GM12878 (cell line): ENCODE results near the gene ABCC3. TPM values are rescaled to one million over a fixed set of nuclear protein-coding genes. Genes with fewer than 3 reads are reported as not detected.

Experiments used
- ATAC-seq: fragments of 200-7000 bp; cut with Tn5 transposase; 3 replicates; pipeline ENCODE4 v1.9.1; 2020; ENCODE audit warnings: mild to moderate bottlenecking, moderate library complexity
- BruUV-seq: library from RNA; stranded (reverse); fragments of 400-500 nt; replicated peaks from 2 replicates; lab custom pipeline; 2021; lab: Mats Ljungman, UMichigan
- CTCF ChIA-PET: fragments of 300-600 bp; sonication (Branson Sonifier 250); formaldehyde crosslinking; extraction: SDS; loops from one replicate; lab custom pipeline; 2021; ENCODE audit warnings: inconsistent platforms; lab: Yijun Ruan, JAX
- POLR2A ChIA-PET: fragments of 350-600 bp; formaldehyde crosslinking; extraction: SDS; loops from one replicate; lab custom pipeline; 2021; ENCODE audit warnings: inconsistent platforms; lab: Charles Lee
- RAD21 ChIA-PET: fragments of 300-600 bp; sonication (Branson Sonifier 250); formaldehyde crosslinking; loops from one replicate; lab custom pipeline; 2023; ENCODE audit warnings: antibody characterized with exemption; ENCODE audit not compliant: unreplicated experiment; lab: Charles Lee
- SMC1A ChIA-PET: fragments of 300-600 bp; sonication (Branson Sonifier 250); formaldehyde crosslinking; loops from one replicate; lab custom pipeline; 2023; ENCODE audit not compliant: unreplicated experiment, uncharacterized antibody; lab: Charles Lee
- DNase-seq: peaks from one replicate; pipeline ENCODE4 v3.0.0-alpha.2; 2011; ENCODE audit warnings: low read depth, low spot score
- FAIRE-seq: peaks from 3 replicates; lab custom pipeline; 2011; peaks lifted over from hg19 to GRCh38; lab: Jason Lieb, UNC
- H2AFZ ChIP-seq: 2 replicates; pipeline ENCODE4 v1.6.0; 2011; ENCODE audit warnings: low read depth, low read length, control low read depth; ENCODE audit not compliant: control insufficient read depth
- H3K27ac ChIP-seq: 2 replicates; pipeline ENCODE4 v1.5.1; 2011; ENCODE audit warnings: control low read depth; ENCODE audit not compliant: control insufficient read depth, insufficient read depth
- H3K27me3 ChIP-seq, 2 experiments: replicated peaks in 1 of 2; 2 replicates each; pipeline versions ENCODE4 v1.6.0 to v1.6.1; 2011; ENCODE audit warnings: low read length in 1 of 2; ENCODE audit not compliant: control insufficient read depth in 2 of 2, insufficient read depth in 2 of 2
- H3K36me3 ChIP-seq, 2 experiments: 2 replicates each; pipeline ENCODE4 v1.5.1; 2011; ENCODE audit warnings: low read length in 1 of 2; ENCODE audit not compliant: control insufficient read depth in 2 of 2, insufficient read depth in 2 of 2
- H3K4me1 ChIP-seq: 2 replicates; pipeline ENCODE4 v1.6.1; 2011; ENCODE audit warnings: mild to moderate bottlenecking, low read length, moderate library complexity, mixed read lengths; ENCODE audit not compliant: control insufficient read depth, insufficient read depth
- H3K4me2 ChIP-seq: 2 replicates; pipeline ENCODE4 v1.6.0; 2011; ENCODE audit warnings: control low read depth; ENCODE audit not compliant: control insufficient read depth, insufficient read depth
- H3K4me3 ChIP-seq: fragments of 200-600 bp; sonication (generic); 2 replicates; pipeline ENCODE4 v1.5.1; 2016
- H3K79me2 ChIP-seq: 2 replicates; pipeline ENCODE4 v1.6.0; 2011; ENCODE audit warnings: low read length; ENCODE audit not compliant: control insufficient read depth, insufficient read depth
- H3K9ac ChIP-seq: 2 replicates; pipeline ENCODE4 v1.8.0; 2011; ENCODE audit warnings: low read length, control low read depth, mixed read lengths; ENCODE audit not compliant: control insufficient read depth, insufficient read depth
- H3K9me3 ChIP-seq: replicated peaks from 3 replicates; pipeline ENCODE4 v1.5.1; 2011; ENCODE audit warnings: mild to moderate bottlenecking, low read length; ENCODE audit not compliant: control insufficient read depth, insufficient read depth
- H4K20me1 ChIP-seq: 2 replicates; pipeline ENCODE4 v1.6.0; 2011; ENCODE audit not compliant: control insufficient read depth, insufficient read depth
- ATF2 ChIP-seq: IDR thresholded peaks from 2 replicates; pipeline ENCODE4 v1.6.1; 2012; ENCODE audit warnings: low read length, inconsistent platforms
- ATF3 ChIP-seq: IDR thresholded peaks from 2 replicates; pipeline ENCODE4 v1.6.1; 2011; ENCODE audit warnings: low read depth, mild to moderate bottlenecking, low read length, moderate library complexity, borderline replicate concordance; ENCODE audit errors: extremely low read depth
- CBX3 ChIP-seq: fragments of 200-600 bp; sonication (generic); IDR thresholded peaks from 2 replicates; pipeline ENCODE4 v1.6.1; 2016; ENCODE audit warnings: low read depth, borderline replicate concordance
- CHD1 ChIP-seq: IDR thresholded peaks from 2 replicates; pipeline ENCODE4 v1.6.1; 2012; ENCODE audit warnings: low read depth, low read length, improper control_type of control experiment
- EGR1 ChIP-seq, 2 experiments: IDR thresholded peaks; 1 replicate in 1 of 2; 2 replicates in 1 of 2; pipeline ENCODE4 v1.6.1; 2011 to 2012; ENCODE audit warnings: low read depth in 2 of 2, low read length in 2 of 2, borderline replicate concordance in 1 of 2, mild to moderate bottlenecking in 1 of 2, moderate library complexity in 1 of 2
- KLF5 ChIP-seq: fragments of 450-650 bp; IDR thresholded peaks from 2 replicates; pipeline ENCODE4 v1.6.1; 2014; ENCODE audit warnings: mild to moderate bottlenecking; ENCODE audit not compliant: partially characterized antibody
- MEF2B ChIP-seq: fragments of 450-650 bp; IDR thresholded peaks from 2 replicates; pipeline ENCODE4 v1.6.1; 2018; ENCODE audit warnings: mild to moderate bottlenecking, moderate library complexity; ENCODE audit not compliant: partially characterized antibody, poor library complexity, severe bottlenecking
- MXI1 ChIP-seq: fragments of 150-350 bp; IDR thresholded peaks from 2 replicates; pipeline ENCODE4 v1.6.1; 2011; ENCODE audit warnings: low read depth, mild to moderate bottlenecking, inconsistent platforms, low read length, improper control_type of control experiment
- NFXL1 ChIP-seq: fragments of 450-650 bp; IDR thresholded peaks from 2 replicates; pipeline ENCODE4 v1.6.1; 2017; ENCODE audit warnings: antibody characterized with exemption, mild to moderate bottlenecking, borderline replicate concordance
- PAX5 ChIP-seq: IDR thresholded peaks from 2 replicates; pipeline ENCODE4 v1.6.1; 2011; ENCODE audit warnings: low read depth, low read length, borderline replicate concordance
- SRF ChIP-seq, 2 experiments: IDR thresholded peaks; 2 replicates each; pipeline ENCODE4 v1.6.1; 2011; ENCODE audit warnings: low read depth in 2 of 2, low read length in 2 of 2, mild to moderate bottlenecking in 1 of 2, moderate library complexity in 1 of 2
- SUPT20H ChIP-seq: IDR thresholded peaks from 2 replicates; pipeline ENCODE4 v1.6.1; 2011; ENCODE audit warnings: low read depth, mild to moderate bottlenecking, low read length, moderate library complexity, borderline replicate concordance; ENCODE audit not compliant: control insufficient read depth
- TAF1 ChIP-seq: IDR thresholded peaks from 2 replicates; pipeline ENCODE4 v1.6.1; 2011; ENCODE audit warnings: mild to moderate bottlenecking, low read depth, low read length, borderline replicate concordance
- WGBS: methylation state at CpG from one replicate; pipeline ENCODE4 v1.1.6; 2016; ENCODE audit warnings: low lambda C conversion rate; ENCODE audit not compliant: insufficient replicate concordance, insufficient coverage; ENCODE audit errors: missing lambda C conversion rate; 5-methylcytosine and 5-hydroxymethylcytosine counted together
- in situ Hi-C: fragments of 300-500 bp; cut with MboI; formaldehyde crosslinking; loops from 9 replicates; pipeline ENCODE4 v1.14.3; 2018; ENCODE audit warnings: mixed read lengths
- intact Hi-C: fragments of 100-400 bp; cut with micrococcal nuclease; formaldehyde crosslinking; loops from one replicate; pipeline ENCODE4 v1.14.2; 2022; ENCODE audit not compliant: unreplicated experiment
- polyA plus RNA-seq, 11 experiments: library from polyadenylated mRNA; depleted of rRNA in 4 of 11; unstranded in 6 of 11; stranded (reverse) in 5 of 11; fragments of >200 nt; fragmentation: Nextera tagmentation in 4 of 11; fragmentation: Illumina TruSeq in 1 of 11; extraction: Ambion mirVana in 4 of 11; extraction: Trizol in 1 of 11; gene quantifications; 1 replicate in 1 of 11; 2 replicates in 10 of 11; pipeline versions ENCODE4 v1.2.1 to v1.2.3, GENCODE V29; 2011 to 2016; ENCODE audit warnings: inconsistent platforms in 2 of 11, missing spikeins in 2 of 11, low read depth in 1 of 11
- total RNA-seq, 4 experiments: library from RNA; depleted of rRNA in 3 of 4; stranded (reverse); fragments of >200 nt in 3 of 4; fragmentation: Illumina TruSeq in 1 of 4; extraction: Trizol in 1 of 4; gene quantifications; 2 replicates each; pipeline versions ENCODE4 v1.2.1 to v1.2.3, GENCODE V29; 2013 to 2021

Gene ABCC3
- total and polyA plus RNA-seq, 10 of the 15 experiments (the other 5 are each of a cell fraction or from before 2014, with no cell fraction given): 0.21 to 2.3 (median 0.71) TPM; not detected in 6

- TF ChIP-seq CHD1 (no peak), KLF5 (no peak), SUPT20H (no peak), PAX5 (no peak)
These were observed 58.5 kb downstream of the ABCC3 start (continued) for GRCh38 chr17:50693036-50693682.

GRCh38 chr17:50696365-50696879 is 61.7 kb downstream of the ABCC3 start:
- no peak overlapping the region for H3K27ac ChIP-seq
- ChIA-PET RAD21 (interaction anchor here (0.8 to 5.5 kb wide), 7 partner anchors 13 to 217 kb away, joined by 3 to 34 read pairs (median 3); no protein-coding TSS in a partner anchor), POLR2A (interaction anchor here (0.7 to 1.8 kb wide), 2 partner anchors 46 to 66 kb away, joined by 3 to 4 read pairs; no protein-coding TSS in a partner anchor), CTCF (interaction anchor here (0.7 to 8.2 kb wide), 10 partner anchors 9 to 300 kb away, joined by 3 to 211 read pairs (median 4); partner anchors contain the start of genes ABCC3 and RSAD1), SMC1A (interaction anchor here (0.5 to 6.0 kb wide), 8 partner anchors 7 to 213 kb away, joined by 3 to 90 read pairs (median 4); no protein-coding TSS in a partner anchor)
- peaks cover 13% of the 10 kb centered on the region for H3K4me1 ChIP-seq
- FAIRE-seq (no peak), DNase-seq (no peak), ATAC-seq (peak; percentile 48)
- no peaks in the 10 kb centered on the region for H4K20me1 ChIP-seq
- peaks cover 10 to 30% of the 10 kb centered on the region in 2 experiments for H3K36me3 ChIP-seq
- H3K79me2 ChIP-seq: no peaks in the 10 kb centered on the region
- H3K9ac ChIP-seq: no peak overlapping the region
- no TSS peak for BruUV-seq
- no peak overlapping the region for H3K4me3 ChIP-seq
- 28% methylated on average over 3 of the region's 3 CpGs for WGBS
- intact Hi-C loops: loop anchor here (1.0 kb wide), 1 partner anchor 149 kb away; the partner anchor contains the start of gene SPATA20
- no peak overlapping the region for H2AFZ ChIP-seq
- in situ Hi-C loops: loop anchor here (5.0 kb wide), 1 partner anchor 149 kb away; the partner anchor contains the start of gene SPATA20
- no peak for TF ChIP-seq MEF2B
- no peak for TF ChIP-seq NFXL1
- no peak for TF ChIP-seq EGR1 (IDR thresholded peaks at IDR 0.05; ENCODE audit: borderline replicate concordance in 1 of 2, low read depth in 2 of 2, low read length in 2 of 2)
- TF ChIP-seq ATF3: no peak
- TF ChIP-seq SRF (IDR thresholded peaks at IDR 0.05; ENCODE audit: low read depth in 2 of 2, low read length in 2 of 2): no peak
- no peak for TF ChIP-seq CBX3
- TF ChIP-seq MXI1: no peak
- no peak for TF ChIP-seq TAF1
- TF ChIP-seq ATF2: no peak
- H3K9me3 ChIP-seq: no peaks in the 10 kb centered on the region
- no peaks in the 10 kb centered on the region for H3K27me3 ChIP-seq
- no peak overlapping the region for H3K4me2 ChIP-seq
